ENCODE results near the gene RRBP1.

The RRBP1 gene, protein sequence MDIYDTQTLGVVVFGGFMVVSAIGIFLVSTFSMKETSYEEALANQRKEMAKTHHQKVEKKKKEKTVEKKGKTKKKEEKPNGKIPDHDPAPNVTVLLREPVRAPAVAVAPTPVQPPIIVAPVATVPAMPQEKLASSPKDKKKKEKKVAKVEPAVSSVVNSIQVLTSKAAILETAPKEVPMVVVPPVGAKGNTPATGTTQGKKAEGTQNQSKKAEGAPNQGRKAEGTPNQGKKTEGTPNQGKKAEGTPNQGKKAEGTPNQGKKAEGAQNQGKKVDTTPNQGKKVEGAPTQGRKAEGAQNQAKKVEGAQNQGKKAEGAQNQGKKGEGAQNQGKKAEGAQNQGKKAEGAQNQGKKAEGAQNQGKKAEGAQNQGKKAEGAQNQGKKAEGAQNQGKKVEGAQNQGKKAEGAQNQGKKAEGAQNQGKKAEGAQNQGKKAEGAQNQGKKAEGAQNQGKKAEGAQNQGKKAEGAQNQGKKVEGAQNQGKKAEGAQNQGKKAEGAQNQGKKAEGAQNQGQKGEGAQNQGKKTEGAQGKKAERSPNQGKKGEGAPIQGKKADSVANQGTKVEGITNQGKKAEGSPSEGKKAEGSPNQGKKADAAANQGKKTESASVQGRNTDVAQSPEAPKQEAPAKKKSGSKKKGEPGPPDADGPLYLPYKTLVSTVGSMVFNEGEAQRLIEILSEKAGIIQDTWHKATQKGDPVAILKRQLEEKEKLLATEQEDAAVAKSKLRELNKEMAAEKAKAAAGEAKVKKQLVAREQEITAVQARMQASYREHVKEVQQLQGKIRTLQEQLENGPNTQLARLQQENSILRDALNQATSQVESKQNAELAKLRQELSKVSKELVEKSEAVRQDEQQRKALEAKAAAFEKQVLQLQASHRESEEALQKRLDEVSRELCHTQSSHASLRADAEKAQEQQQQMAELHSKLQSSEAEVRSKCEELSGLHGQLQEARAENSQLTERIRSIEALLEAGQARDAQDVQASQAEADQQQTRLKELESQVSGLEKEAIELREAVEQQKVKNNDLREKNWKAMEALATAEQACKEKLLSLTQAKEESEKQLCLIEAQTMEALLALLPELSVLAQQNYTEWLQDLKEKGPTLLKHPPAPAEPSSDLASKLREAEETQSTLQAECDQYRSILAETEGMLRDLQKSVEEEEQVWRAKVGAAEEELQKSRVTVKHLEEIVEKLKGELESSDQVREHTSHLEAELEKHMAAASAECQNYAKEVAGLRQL (N-terminal part only)

DNA sequence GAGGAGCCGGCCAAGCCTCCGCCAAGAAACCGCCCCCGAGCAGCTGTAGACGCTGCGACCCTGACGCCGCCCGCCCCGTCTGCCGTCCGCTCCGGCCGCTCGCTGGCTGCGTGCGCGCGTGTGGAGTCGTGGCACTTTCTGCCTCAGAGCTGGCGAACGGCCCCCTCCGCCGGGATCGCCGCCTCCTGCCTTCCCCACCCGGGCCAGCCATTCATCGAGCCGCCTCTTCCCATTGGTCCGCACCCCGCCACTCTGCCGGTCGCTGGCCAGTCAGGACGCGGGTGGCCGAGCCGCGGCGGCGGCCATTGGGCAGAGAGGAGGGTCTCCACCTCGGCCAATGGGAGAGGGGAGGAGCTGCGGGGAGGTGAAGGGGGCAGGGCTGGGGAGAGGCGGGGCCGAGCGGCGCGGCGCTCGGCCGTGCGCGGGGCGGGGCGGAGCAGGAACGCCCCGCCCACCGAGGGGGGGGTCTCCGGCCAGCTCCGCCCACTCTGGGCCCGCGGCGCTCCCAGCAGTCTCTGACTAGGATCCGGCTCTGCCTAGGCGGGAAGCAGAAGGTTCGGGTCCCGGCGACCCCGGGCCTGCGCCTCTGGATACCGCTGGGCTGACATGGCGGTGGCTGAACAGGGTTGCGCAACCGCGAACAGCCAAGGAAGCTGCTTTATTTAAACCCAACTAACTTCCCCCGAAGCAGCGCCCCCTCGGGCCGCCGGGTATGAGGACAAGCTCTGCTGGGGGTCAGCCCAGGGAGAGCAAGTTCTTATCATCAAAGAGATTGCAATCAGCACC lies at the start of gene RRBP1:
Gene RRBP1 (minus strand): TSS at position 140 of the 786 bp plus-strand sequence. CDS start 21,735 bp downstream, outside the sequence.
- DNase-seq, result peak; percentile 96

DNA sequence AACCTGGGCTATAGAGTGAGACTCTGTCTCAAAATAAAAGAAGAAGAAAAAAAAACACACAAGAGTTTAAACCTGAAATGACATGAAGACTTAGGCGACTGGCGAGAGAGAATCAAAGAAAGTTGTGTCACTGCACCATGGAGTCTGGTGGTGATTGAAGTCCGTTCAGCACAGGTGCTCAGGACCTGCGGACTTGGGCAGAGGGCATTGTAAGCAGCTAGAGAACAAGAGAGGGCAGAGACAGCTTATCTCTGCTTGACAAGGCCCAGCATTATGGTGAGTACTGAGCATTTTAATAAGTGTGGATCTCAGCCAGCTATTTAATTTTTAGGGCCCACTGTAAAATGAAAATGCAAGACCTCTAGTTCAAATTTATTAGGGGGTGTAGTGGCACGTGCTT lies 49.2 kb upstream of the RRBP1 start:
- no peak for DNase-seq

DNA sequence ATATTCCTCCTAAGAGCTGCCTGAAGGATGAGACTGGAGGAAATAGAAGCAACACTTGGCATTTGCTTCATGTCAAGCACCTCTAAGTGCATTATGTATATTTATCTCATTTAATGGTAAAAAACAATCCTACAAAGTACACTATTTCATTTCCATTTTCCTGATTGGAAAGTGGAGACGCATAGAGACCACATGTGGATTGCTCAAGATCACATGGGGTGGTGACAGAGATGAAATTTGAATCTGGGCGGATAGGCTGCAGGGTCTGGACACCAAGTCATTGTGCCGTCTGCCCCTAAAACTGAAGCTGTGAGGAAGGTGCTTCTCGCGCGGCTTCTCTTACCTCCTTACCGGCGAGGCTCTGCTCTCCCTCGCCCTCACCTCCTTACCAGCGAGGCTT lies 48.0 kb upstream of the RRBP1 start:
- DNase-seq, result no peak

DNA sequence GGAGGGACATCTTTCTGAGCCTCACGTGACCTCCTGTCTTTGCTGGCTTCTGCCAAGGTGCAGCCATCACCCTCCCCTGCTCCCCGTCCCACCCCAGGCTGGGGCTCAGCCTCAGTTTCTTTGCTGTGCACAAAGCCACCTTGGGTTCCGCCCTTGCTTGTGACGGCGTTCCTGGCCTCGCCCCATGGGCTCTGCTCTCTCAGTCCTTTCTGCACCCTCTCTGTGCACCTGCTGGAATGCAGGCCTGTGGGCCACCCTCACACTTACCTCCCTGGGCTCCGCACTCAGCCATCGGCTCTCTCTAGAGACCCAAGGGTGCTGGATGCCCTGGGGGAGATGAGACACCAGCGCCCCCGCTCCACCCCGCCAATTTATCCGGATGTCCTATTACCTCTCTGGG lies 46.0 kb upstream of the RRBP1 start:
- DNase-seq, result no peak

DNA sequence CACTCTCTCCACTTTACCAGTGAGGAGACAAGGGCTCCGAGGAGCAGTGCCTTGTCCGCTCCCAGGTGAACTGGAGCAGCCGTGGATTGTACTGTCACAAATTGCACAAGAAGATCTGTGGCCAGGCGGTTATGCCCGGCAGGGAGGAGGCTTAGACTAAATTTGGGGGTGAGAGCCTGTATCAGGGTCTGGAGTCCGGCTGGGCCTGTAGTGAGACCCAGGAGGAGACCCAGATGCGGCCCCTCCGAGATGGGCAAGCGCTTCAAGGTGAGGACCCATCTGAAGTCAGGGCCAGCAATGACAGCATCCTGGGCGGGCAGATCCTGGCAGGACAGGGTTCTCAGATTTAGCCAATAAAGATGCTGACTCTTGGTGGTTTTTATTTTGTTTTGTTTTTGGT lies 45.3 kb upstream of the RRBP1 start:
- DNase-seq, result no peak

DNA sequence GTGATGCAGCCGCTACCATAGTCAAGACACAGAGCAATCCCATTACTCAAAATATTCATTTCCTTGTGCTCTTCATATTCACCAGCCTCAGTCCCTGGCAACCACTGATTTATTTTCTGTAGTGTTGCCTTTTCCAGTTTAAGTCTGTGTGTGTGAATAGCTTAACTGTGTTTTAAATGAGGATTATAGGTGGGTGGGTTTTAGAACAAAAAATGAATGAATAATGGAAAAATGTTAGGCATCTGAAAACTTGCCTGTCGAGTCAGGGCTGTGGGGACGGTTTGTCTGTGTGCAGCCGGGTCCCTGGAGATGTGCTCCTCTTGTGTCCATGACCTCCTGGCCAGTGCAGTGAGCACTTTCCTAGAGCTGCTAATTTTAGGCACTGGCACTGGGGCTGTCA lies 44.9 kb upstream of the RRBP1 start:
- DNase-seq, result no peak

DNA sequence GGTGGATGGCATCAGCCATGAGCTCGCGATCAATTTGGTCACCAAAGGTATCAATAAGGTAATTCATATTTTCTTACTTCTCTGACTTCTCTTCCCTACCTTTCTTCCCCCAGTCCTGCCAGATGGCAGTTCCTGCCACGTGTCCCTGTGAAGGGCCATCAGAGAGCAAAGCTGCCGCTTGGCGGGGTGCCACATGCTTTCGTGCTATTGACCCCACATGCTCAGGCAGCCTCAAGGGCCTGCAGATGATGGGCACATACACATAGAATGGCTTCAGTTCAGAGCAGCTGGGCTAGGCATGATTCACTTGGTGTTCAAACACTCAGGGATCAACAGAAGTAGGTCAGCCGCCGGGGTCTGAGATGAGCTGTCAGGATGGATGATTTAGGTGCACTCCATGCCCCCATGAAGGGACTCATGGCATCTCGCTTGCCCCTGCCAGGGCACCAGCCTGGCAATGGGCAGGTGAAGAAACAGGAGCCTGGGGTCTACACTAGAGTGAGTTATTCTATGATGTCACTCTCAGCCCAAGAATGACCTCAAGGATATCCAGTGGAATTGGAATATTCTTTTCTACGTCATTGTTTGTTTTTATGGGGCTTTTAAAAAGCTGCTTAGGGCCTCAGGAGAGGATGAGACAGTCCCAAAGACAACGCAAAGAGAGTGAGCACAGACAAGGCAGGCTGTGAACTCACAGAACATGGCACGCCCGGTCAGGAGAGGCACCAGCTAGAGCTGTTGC lies 43.2 kb upstream of the RRBP1 start:
- no peak for DNase-seq

DNA sequence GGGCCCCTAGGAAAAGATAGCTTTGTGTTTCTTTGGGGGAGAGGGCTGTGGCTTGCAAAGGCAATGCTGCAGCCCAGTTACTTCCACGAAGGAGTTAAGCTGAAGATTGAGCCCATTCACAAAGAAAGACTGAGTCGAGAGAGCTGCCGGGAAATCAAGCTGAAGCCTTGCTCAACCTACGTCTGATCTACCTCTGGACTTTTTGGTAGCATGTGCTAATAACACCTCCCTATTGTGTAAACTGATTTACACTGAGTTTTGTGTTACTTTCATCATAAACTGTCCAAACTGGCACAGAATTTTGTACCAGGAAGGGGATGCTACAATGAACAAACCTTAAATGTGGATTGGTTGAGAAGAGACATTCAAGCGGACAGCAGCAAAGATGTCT lies 41.3 kb upstream of the RRBP1 start:
- no peak for DNase-seq

DNA sequence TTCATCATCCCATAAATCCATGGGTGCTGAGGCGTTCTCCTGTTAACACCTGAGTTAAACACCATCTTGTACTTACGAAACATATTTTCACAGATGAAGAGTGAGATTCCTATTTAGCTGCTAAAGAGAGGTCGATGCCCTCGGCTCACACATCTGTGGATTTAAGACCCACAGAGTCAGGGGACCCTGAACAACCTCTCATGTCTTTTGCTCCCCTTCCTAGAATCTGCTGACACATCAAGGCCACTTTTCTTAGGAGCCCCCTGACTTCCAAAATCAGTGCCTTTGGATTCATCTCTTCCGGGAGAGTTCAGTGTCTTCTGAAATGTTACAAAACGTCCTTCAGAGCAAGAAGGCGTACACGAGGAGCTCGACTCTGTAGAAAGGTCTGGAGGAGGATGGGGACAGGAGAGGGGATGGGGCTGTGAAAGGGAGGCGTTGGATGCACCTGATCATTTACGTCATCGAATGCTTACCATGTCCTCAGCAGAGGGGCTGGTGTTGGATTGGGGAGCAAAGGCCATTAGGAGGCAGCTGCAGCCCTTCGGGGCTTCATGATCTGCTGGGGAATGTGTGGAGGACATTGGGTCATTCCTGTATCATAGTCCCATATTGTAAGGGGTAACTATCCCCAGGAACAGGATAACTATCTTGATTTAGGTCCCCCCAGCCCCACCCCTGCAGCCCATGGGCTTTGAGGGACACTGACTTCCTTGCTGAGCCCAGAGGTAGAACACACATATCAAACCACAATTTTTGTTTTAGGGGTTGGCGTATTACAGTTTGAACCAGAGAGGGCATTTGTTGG lies 40.7 kb upstream of the RRBP1 start:
- DNase-seq, result no peak

DNA sequence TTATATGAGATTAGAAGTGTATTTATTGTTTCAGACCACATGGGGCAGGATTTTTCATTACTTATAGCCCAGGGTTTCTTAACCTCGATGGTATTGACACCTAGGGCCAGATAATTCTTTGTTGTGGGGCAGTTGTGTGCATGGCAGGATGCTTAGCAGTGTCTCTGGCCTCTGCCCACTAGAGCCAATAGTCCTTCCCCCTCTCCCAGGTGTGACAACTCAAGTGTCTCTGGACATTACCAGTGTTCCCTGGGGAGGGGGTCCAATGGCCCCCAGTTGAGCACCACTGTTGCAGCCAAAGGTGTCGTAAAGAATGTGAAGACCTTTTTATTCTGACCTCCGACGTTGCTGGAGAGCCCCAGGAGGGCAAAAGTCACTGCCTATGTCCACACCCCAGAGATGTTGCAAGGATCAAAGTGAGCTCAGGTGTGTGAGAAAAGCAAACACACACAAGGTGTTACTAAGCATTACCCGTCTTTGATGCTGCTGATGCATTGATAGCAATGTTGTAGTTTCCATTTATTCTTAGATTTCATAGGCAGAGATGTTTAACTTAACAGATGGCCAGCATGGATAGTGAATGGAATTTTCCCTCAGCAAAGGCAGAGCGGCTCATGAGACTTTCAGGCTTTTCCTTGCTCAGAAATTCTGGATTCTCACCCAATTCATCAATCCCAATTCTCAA lies 39.9 kb upstream of the RRBP1 start:
- DNase-seq, result no peak

DNA sequence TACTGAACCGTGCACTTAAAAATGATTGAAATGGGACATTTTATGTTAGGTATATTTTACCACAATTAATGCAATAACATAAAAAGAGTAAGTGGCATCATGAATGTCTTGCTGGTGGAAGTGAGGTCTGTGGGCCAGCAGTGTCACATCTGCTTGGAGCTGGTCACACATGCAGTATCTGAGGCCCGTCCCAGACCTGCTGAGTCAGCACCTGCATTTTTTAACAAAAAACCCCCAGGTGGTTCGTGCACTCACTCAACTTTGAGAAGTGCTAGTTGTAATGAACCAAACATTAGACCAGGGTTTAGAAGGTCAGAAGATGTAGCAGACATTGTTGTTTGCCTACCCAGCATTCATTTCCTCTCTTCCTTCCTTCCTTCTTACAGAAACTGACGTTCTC lies 38.7 kb upstream of the RRBP1 start:
- DNase-seq, result no peak

DNA sequence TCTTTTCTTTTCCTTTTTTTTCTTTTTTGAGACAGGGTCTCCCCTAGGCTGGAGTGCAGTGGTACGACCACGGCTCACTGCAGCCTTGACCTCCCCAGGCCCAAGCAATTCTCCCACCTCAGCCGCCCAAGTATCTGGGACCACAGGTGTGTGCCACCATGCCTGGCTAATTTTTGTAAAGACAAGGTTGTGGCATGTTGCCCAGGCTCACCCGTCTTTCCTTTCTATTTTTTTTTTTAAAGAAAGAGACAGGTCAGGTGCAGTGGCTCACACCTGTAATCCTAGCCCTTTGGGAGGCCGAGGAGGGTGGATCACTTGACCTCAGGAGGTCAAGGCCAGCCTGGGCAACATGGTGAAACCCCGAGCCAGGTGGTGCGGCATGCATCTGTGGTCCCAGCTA lies 34.3 kb upstream of the RRBP1 start:
- DNase-seq, result no peak

DNA sequence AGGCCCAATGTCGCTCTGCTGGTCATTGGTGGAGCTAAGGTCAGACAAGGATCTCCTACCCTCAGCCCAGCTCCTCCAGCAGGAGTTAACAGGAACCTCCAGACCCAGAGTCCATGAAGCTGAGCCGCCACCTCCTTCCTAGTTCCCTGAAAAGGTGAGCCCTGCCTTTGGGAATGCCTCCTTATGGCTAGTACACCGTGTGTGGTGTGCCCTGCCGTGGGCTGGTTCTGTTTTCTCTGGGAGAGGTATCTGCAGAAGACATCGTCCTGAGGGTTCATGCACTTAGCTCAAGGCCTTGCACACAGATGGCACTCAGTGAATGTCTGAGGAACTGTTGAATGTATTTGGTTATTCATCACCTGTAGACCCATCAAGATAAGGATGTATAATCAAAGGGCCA lies 33.0 kb upstream of the RRBP1 start:
- no peak for DNase-seq

DNA sequence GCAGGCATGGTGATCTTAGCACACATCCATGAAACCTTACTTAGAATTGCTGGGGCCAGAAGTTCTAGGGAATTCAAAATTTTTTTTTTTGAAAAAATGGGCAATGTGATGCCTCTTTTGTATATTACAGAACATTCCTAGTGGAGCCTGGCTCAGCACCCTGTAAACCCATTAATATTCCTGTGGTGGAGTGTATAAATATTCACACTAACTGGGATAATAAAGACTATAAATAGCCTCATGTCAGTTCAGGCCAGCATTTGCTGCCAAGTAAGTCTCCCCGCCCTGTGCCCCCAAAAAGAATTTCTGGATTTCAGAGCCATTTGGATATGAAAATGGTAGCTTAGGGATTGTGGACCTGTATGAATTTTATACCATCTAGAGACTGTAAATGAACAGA lies 32.6 kb upstream of the RRBP1 start:
- no peak for DNase-seq

DNA sequence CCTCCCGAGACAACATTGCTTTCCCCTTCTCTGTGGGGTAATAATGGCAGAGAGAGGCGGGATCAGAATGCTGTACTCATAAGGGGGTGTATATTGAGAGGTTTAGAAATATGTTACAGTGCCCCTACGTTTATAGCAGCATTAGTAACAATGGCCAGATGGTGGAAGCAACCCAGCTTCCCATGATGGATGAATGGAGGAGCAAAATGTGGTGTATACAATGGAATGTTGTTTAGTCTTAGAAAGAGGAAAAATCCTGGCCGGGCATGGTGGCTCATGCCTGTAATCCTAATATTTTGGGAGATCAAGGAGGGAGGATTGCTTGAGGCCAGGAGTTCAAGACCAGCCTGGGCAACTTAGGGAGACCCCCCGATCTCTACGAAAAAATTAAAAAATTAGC lies 30.7 kb upstream of the RRBP1 start:
- DNase-seq, result no peak

DNA sequence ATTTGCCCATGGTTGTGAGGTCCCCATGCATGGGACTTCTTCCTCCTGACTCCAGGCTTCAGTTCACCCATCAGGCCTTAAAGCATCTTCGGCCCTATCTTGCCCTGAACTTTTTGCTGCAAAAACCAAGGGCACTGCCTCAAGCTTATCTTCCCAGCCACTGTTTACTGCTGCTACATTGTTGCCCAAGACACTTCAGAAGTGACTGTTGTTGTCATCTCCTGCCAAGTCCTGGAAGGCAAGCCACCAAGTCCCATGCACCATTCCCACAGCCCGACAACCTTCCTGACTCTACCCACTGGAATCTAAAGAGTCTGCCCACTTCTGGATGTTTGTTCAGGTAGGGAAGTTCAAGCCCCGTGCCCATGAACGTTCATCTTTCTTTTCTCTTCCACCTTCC lies 30.2 kb upstream of the RRBP1 start:
- DNase-seq, result no peak

DNA sequence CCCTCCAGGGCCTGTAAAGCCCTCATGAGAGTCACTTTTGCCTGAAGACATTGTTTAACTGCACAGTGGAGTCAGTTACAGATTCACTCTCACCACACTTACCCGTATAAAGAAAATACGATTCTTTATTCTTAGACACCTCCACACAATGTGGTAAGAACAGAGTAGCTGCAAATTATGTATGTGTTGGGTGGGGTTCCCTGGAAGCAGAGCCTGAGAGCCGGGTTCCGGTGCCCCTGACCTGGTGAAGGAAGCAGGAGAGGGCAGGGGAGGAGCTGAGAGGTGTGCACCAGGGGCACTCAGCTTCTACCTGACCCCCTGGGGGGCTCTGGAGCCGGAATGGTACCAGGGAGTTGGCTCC lies 29.2 kb upstream of the RRBP1 start:
- no peak for DNase-seq

DNA sequence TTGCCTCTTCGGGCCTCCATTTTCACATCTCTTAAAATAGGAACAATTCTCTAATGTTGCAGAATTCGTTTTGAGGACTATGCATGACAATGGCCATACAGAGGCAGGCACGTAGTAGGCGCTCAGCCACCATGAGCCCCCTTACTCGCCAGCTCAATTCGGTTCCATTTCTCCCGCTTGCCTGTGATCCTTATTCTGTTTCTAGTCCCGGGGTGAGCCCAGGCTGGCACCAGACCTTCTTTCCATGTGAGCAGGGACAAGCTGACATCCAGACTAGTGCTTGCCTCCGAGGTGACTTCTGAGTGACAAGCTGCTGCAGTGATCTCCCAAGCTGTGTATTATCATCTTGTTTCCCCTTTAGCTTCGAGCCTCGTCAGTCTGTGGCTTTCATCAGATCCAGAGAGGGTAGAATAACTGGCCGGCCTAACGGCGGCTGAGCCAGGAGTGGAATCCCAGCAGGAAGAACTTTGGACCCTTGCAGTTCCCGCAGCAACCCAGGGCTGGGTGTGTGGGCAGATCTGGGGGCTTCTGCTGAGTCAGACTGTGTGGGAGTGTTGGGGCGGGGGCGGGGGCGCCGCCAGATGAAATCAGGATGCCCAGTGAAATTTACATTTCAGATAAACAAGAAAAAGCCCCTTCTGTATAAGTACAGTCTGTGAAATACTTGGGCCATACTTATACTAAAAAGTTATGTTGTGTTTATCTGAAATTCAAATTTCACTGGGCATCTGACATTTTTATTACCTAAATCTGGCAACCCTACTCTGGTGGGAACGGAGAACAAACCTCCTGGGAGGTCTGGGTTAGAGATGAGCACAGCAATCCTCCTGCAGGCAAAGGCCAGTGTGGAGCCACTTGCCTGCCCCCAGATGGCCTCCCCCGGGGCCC lies 28.6 kb upstream of the RRBP1 start:
- no peak for DNase-seq
